ENCODE measurements around the gene FOXO1. TPM values are rescaled to one million over a fixed set of nuclear protein-coding genes. Genes with fewer than 3 reads are reported as not detected.
A peak's percentile ranks its signal among the peaks of the same experiment; 100 is the strongest.

The FOXO1 gene
- total RNA-seq, 6 experiments from 2014 or later: 12.3 to 27.7 (median 14.6) TPM

DNA sequence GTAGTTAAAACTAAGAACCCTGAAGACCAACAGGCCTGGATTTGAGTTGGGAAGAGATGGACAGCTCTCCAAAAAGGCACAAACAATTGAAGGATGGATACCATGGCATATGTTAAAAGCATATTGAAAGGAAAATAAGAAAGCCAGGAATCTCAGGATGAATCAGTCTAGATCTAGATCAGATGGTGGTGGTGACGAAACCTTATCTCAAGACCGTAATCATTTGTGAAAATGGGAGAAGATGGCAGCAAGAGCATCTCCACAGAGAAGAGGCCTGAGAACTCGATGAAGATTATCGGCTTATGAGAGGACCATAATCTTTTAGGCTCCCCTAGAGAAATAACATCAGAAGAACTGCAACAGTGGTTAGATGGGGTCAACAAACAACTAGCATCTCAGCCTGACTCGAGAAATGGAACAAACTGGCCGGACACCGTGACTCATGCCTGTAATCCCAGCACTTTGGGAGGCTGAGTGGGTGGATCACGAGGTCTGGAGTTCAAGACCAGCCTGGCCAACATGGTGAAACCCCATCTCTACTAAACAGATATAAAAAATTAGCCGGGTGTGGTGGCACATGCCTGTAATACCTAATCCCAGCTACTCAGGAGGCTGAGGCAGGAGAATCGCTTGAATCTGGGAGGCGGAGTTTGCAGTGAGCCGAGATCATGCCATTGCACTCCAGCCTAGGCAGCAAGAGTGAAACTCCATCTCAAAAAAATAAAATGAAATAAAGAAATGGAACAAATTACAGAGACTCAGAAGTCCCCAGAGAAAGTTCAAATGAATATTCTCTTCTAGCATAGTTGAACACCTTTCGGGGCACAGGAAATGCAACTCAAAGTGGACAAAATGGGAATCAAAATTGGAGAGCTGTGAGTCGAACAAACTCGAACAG lies 47.6 kb downstream of the FOXO1 start:
- no peaks in the 10 kb centered on the region for H3K27me3 ChIP-seq
- WGBS (ENCODE audit: insufficient coverage, low coverage, low lambda C conversion rate, missing lambda C conversion rate): 55% methylated on average over 14 of the region's 15 CpGs
- ATAC-seq: peak in 1 of 4 donors; percentile 7
- TF ChIP-seq POLR2A (IDR thresholded peaks at IDR 0.05) (no peak), CTCF (IDR thresholded peaks at IDR 0.05) (no peak)
- no peaks in the 10 kb centered on the region for H3K36me3 ChIP-seq
- H3K4me3 ChIP-seq: peak overlapping the region in 1 of 3 donors; percentile 12
- DNase-seq: no peak
- H3K4me1 ChIP-seq: peaks cover 0 to 57% (median 23%) of the 10 kb centered on the region in 4 donors
- intact Hi-C loops (cut with DNase I): no loop called here
- H3K27ac ChIP-seq: peak overlapping the region in 2 of 3 donors; percentile 36 to 69
- no peaks in the 10 kb centered on the region for H3K9me3 ChIP-seq

DNA sequence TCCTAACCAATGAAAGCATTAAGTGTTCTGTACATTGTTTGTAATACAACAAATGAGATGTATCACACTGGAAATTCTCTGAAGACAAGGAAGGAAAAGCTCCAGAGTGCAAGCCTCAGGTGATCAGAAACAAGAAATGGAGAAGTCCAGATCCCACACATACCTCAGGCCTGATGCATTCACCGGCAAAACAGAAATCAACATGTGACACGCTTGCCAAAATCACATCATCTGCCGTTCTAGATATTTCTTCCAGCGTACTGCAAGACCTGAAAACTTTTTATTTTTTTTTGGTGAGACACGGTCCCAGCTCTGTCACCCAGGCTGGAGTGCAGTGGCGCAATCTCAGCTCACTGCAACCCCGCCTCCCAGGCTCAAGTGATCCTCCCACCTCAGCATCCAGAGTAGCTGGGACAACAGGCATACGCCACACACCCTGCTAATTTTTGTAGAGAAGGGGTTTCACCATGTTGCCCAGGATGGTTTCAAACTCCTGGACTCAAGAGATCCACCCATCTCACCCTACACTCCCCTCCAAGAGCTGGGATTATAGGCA lies 48.6 kb downstream of the FOXO1 start:
- Histone ChIP-seq H3K36me3 (no peaks in the 10 kb centered on the region), H3K4me1 (peaks cover 0 to 59% (median 17%) of the 10 kb centered on the region in 4 donors), H3K4me3 (no peak overlapping the region), H3K9me3 (no peaks in the 10 kb centered on the region), H3K27me3 (no peaks in the 10 kb centered on the region), H3K27ac (no peak overlapping the region)
- DNase-seq (no peak), ATAC-seq (peak; percentile 7 to 55 (median 39))
- WGBS (ENCODE audit: insufficient coverage, low coverage, low lambda C conversion rate, missing lambda C conversion rate): 44% methylated on average over 7 of the region's 8 CpGs
- intact Hi-C loops (cut with DNase I): no loop called here
- TF ChIP-seq POLR2A (IDR thresholded peaks at IDR 0.05) (no peak), CTCF (IDR thresholded peaks at IDR 0.05) (no peak)

DNA sequence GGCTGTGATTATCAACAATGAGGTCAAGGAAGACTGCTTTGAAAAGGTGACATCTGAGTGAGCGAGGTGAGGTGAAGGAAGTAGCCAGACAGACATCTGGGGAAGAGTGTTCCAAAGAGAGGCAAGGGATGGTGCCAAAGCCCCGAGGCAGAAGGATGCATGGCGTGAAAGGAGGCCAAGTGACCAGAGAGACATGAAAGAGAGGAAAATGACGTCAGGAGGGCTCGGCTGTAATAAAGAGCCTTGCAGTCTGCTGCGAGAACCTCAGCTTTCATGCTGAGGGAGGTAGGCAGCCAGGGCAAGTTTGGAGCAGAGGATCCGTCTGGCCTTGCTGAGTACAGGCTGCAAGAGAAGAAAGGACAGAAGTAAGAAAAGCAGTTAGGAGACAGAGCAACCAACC lies 50.8 kb downstream of the FOXO1 start:
- intact Hi-C loops (cut with DNase I): no loop called here
- Histone ChIP-seq H3K4me1 (peaks cover 0 to 56% (median 13%) of the 10 kb centered on the region in 4 donors), H3K36me3 (no peaks in the 10 kb centered on the region), H3K9me3 (no peaks in the 10 kb centered on the region), H3K4me3 (no peak overlapping the region), H3K27me3 (no peaks in the 10 kb centered on the region), H3K27ac (no peak overlapping the region)
- WGBS (ENCODE audit: insufficient coverage, low coverage, low lambda C conversion rate, missing lambda C conversion rate): 67% methylated on average over 7 of the region's 7 CpGs
- TF ChIP-seq POLR2A (IDR thresholded peaks at IDR 0.05) (no peak), CTCF (IDR thresholded peaks at IDR 0.05) (no peak)
- DNase-seq (no peak), ATAC-seq (no peak)

DNA sequence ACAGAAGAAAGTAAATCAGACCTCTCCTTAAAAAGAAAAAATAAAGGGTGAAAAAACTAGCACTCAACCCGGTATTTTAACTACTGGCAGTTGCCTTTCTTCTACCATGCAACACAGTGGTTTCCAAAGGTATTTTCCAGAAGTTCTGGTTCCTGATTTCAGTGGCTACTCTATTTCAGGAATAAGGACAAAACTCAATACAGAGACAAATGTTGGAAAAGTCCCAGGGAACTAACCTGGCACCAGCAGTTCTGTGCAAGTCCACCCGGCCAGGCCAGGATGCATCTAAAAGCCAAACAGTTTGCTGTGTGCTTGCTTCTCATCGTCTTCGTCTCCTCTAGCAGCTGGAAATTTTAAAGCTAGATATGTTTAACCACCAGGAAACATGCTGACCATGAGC lies 52.5 kb downstream of the FOXO1 start:
- H3K4me3 ChIP-seq: no peak overlapping the region
- ATAC-seq: peak; percentile 36 to 71 (median 60)
- no peaks in the 10 kb centered on the region for H3K27me3 ChIP-seq
- H3K4me1 ChIP-seq: peaks cover 0 to 48% (median 6%) of the 10 kb centered on the region in 4 donors
- WGBS (ENCODE audit: insufficient coverage, low coverage, low lambda C conversion rate, missing lambda C conversion rate): 42% methylated on average over 4 of the region's 4 CpGs
- DNase-seq: peak in 1 of 3 donors; percentile 63
- no peaks in the 10 kb centered on the region for H3K36me3 ChIP-seq
- intact Hi-C loops (cut with DNase I): no loop called here
- H3K9me3 ChIP-seq: no peaks in the 10 kb centered on the region
- TF ChIP-seq CTCF (IDR thresholded peaks at IDR 0.05) (no peak), POLR2A (IDR thresholded peaks at IDR 0.05) (no peak)
- H3K27ac ChIP-seq: peak overlapping the region in 1 of 3 donors; percentile 16
